Right lobe of liver (tissue), 6 donors: Measurements from ENCODE around the gene VANGL1. TPM values are rescaled to one million over a fixed set of nuclear protein-coding genes. Genes with fewer than 3 reads are reported as not detected.
A peak's percentile ranks its signal among the peaks of the same experiment; 100 is the strongest.

Experiments used
- ATAC-seq, 4 donors: fragments of 200-7000 bp; cut with Tn5 transposase; one replicate each; pipeline ENCODE4 v1.9.1; 2020; ENCODE audit warnings: mild to moderate bottlenecking in 4 of 4, moderate library complexity in 4 of 4
- DNase-seq, 3 donors: peaks; one replicate each; pipeline ENCODE4 v3.0.0-alpha.2; 2020
- H3K27ac ChIP-seq, 3 donors: fragments of 200-600 bp; one replicate each; pipeline ENCODE4 v1.8.0; 2022
- H3K27me3 ChIP-seq, 2 donors: fragments of 200-600 bp; one replicate each; pipeline ENCODE4 v1.8.0; 2022
- H3K36me3 ChIP-seq, 4 donors: fragments of 200-600 bp; sonication (generic) in 1 of 4; one replicate each; pipeline versions ENCODE4 v1.5.1 to v1.8.0; 2017 to 2022; ENCODE audit warnings: control low read depth in 1 of 4
- H3K4me1 ChIP-seq, 4 donors: fragments of 200-600 bp; sonication (generic) in 1 of 4; one replicate each; pipeline versions ENCODE4 v1.5.1 to v1.8.0; 2017 to 2022; ENCODE audit warnings: control low read depth in 1 of 4
- H3K4me3 ChIP-seq, 3 donors: fragments of 200-600 bp; one replicate each; pipeline ENCODE4 v1.8.0; 2022
- H3K9me3 ChIP-seq, 4 donors: fragments of 200-600 bp; sonication (generic) in 1 of 4; one replicate each; pipeline versions ENCODE4 v1.5.1 to v1.8.0; 2017 to 2022; ENCODE audit warnings: control low read depth in 1 of 4
- CTCF ChIP-seq, 4 donors: fragments of 200-600 bp in 3 of 4; fragments of 450-650 bp in 1 of 4; IDR thresholded peaks; one replicate each; pipeline versions ENCODE4 v1.5.1 to v1.8.0; 2016 to 2022; ENCODE audit warnings: antibody characterized with exemption in 4 of 4, mild to moderate bottlenecking in 2 of 4
- POLR2A ChIP-seq: fragments of 450-650 bp; IDR thresholded peaks from one replicate; pipeline ENCODE4 v1.6.1; 2017; ENCODE audit warnings: antibody characterized with exemption, mild to moderate bottlenecking
- WGBS: methylation state at CpG from one replicate; pipeline ENCODE4 v1.1.6; 2018; ENCODE audit warnings: low coverage, low lambda C conversion rate; ENCODE audit not compliant: insufficient coverage; ENCODE audit errors: missing lambda C conversion rate; 5-methylcytosine and 5-hydroxymethylcytosine counted together
- intact Hi-C, 2 donors: fragments of 100-400 bp; cut with DNase I; formaldehyde crosslinking; loops; one replicate each; pipeline versions ENCODE4 v1.11.2 to v1.14.1; 2022
- total RNA-seq, 6 experiments: library from RNA; depleted of rRNA in 2 of 6; stranded (reverse); fragments of >200 nt in 2 of 6; fragmentation: NEBNext Ultra II Directional in 3 of 6; extraction: Animal tissue kit (Norgen Biotek cat#: 25700) in 3 of 6; gene quantifications; one replicate each; pipeline versions ENCODE4 v1.1.0 to v1.2.4, GENCODE V29; 2016 to 2023
- donor health status: DM: no; HTN: yes; CAD: no.
- donor health status: DM: no; HTN: no; CAD: no.
- donor health status: DM: no; HTN: no; CAD: no.
- donor health status: DM: no; HTN: yes; CAD: no.
- donor health status: DM: no; HTN: yes; CAD: no.

Gene VANGL1
- total RNA-seq, 6 experiments from 2014 or later, result 3.3 to 5.1 (median 4.4) TPM

- DNase-seq, result no peak
- no peak overlapping the region for H3K27ac ChIP-seq
- no peak for TF ChIP-seq POLR2A
- no peak for TF ChIP-seq CTCF (IDR thresholded peaks at IDR 0.05)
- 55% methylated on average over 2 of the region's 2 CpGs for WGBS
- no peaks in the 10 kb centered on the region for H3K9me3 ChIP-seq
- no peaks in the 10 kb centered on the region for H3K36me3 ChIP-seq
- H3K4me1 ChIP-seq, result peaks cover 0 to 31% (median 2%) of the 10 kb centered on the region in 4 donors
- intact Hi-C loops, result no loop called here
- ATAC-seq, result peak in 3 of 4 donors; percentile 39 to 52 (median 43)
- H3K4me3 ChIP-seq, result no peak overlapping the region
- no peaks in the 10 kb centered on the region for H3K27me3 ChIP-seq
These were observed 83.8 kb downstream of the VANGL1 start for GRCh38 chr1:115725600-115725999.

- DNase-seq (no peak), ATAC-seq (no peak)
- Histone ChIP-seq H3K9me3 (no peaks in the 10 kb centered on the region), H3K4me1 (peaks cover 0 to 31% (median 2%) of the 10 kb centered on the region in 4 donors), H3K27ac (no peak overlapping the region), H3K27me3 (no peaks in the 10 kb centered on the region), H3K36me3 (no peaks in the 10 kb centered on the region), H3K4me3 (no peak overlapping the region)
- 62% methylated on average over 3 of the region's 3 CpGs for WGBS
- TF ChIP-seq POLR2A, result no peak
- no peak for TF ChIP-seq CTCF (IDR thresholded peaks at IDR 0.05)
- intact Hi-C loops, result no loop called here
These were observed 84.4 kb downstream of the VANGL1 start for GRCh38 chr1:115726161-115726560.

GRCh38 chr1:115726570-115726969 is 84.8 kb downstream of the VANGL1 start:
- no peak for ATAC-seq
- intact Hi-C loops, result no loop called here

GRCh38 chr1:115727706-115728249 is 86.0 kb downstream of the VANGL1 start:
- TF ChIP-seq CTCF (IDR thresholded peaks at IDR 0.05), result no peak
- TF ChIP-seq POLR2A, result no peak
- 19% methylated on average over 7 of the region's 7 CpGs for WGBS
- Histone ChIP-seq H3K36me3 (no peaks in the 10 kb centered on the region), H3K27me3 (no peaks in the 10 kb centered on the region), H3K27ac (peak overlapping the region in 1 of 3 donors; percentile 13), H3K4me3 (no peak overlapping the region), H3K9me3 (no peaks in the 10 kb centered on the region), H3K4me1 (peaks cover 0 to 31% (median 2%) of the 10 kb centered on the region in 4 donors)
- intact Hi-C loops, result no loop called here
- DNase-seq, result peak; percentile 61 to 81 (median 72)
- peak; percentile 73 to 90 (median 84) for ATAC-seq

More at GRCh38 chr1:115726570-115726969, 84.8 kb downstream of the VANGL1 start:
- H3K27me3 ChIP-seq, result no peaks in the 10 kb centered on the region
- H3K4me1 ChIP-seq, result peaks cover 0 to 31% (median 2%) of the 10 kb centered on the region in 4 donors
- H3K27ac ChIP-seq, result no peak overlapping the region
- H3K9me3 ChIP-seq, result no peaks in the 10 kb centered on the region
- no peak for TF ChIP-seq CTCF (IDR thresholded peaks at IDR 0.05)
- no peak for DNase-seq
- H3K36me3 ChIP-seq, result no peaks in the 10 kb centered on the region
- H3K4me3 ChIP-seq, result no peak overlapping the region

GRCh38 chr1:115728341-115728740 is 86.6 kb downstream of the VANGL1 start:
- Histone ChIP-seq H3K4me3 (no peak overlapping the region), H3K36me3 (no peaks in the 10 kb centered on the region), H3K4me1 (peaks cover 0 to 31% (median 2%) of the 10 kb centered on the region in 4 donors), H3K9me3 (no peaks in the 10 kb centered on the region), H3K27me3 (no peaks in the 10 kb centered on the region), H3K27ac (no peak overlapping the region)
- no peak for ATAC-seq
- intact Hi-C loops, result no loop called here
- no peak for DNase-seq
- TF ChIP-seq CTCF (IDR thresholded peaks at IDR 0.05), result no peak
- no peak for TF ChIP-seq POLR2A
- WGBS, result 46% methylated on average over 1 of the region's 1 CpG
